GM12872 (cell line): ENCODE data around the gene HOXD3.
A peak's percentile ranks its signal among the peaks of the same experiment; 100 is the strongest.

ENCODE experiments used
- TF ChIP-seq, protein P1 (sequence below): IDR thresholded peaks from 3 replicates; pipeline ENCODE4 v1.5.1; 2011; ENCODE audit warnings: low read depth, mild to moderate bottlenecking, low read length, moderate library complexity; ENCODE audit not compliant: insufficient read depth

HOXD3 gene

DNA sequence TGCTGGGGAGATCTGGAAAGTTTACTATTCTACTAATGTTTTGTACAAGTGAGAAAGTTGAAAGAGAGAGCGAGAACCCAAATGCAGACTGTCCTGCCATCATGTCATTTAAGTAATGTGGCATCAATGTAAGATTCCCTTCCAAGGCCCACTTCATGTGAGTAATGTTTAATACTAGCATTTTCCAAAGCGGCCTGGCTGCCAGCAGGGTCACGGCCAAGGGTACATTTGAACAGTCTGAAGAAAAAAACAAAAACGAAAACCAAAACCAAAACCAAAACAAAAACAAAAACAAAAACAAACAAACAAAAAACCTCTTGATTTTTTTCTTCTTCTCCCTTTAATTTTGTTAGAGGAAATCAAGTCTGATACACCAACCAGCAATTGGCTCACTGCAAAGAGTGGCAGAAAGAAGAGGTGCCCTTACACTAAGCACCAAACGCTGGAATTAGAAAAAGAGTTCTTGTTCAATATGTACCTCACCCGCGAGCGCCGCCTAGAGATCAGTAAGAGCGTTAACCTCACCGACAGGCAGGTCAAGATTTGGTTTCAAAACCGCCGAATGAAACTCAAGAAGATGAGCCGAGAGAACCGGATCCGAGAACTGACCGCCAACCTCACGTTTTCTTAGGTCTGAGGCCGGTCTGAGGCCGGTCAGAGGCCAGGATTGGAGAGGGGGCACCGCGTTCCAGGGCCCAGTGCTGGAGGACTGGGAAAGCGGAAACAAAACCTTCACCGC lies 38.3 kb upstream of the HOXD3 start:
- TF ChIP-seq, protein P1, sequence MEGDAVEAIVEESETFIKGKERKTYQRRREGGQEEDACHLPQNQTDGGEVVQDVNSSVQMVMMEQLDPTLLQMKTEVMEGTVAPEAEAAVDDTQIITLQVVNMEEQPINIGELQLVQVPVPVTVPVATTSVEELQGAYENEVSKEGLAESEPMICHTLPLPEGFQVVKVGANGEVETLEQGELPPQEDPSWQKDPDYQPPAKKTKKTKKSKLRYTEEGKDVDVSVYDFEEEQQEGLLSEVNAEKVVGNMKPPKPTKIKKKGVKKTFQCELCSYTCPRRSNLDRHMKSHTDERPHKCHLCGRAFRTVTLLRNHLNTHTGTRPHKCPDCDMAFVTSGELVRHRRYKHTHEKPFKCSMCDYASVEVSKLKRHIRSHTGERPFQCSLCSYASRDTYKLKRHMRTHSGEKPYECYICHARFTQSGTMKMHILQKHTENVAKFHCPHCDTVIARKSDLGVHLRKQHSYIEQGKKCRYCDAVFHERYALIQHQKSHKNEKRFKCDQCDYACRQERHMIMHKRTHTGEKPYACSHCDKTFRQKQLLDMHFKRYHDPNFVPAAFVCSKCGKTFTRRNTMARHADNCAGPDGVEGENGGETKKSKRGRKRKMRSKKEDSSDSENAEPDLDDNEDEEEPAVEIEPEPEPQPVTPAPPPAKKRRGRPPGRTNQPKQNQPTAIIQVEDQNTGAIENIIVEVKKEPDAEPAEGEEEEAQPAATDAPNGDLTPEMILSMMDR, result peak; percentile 67

DNA sequence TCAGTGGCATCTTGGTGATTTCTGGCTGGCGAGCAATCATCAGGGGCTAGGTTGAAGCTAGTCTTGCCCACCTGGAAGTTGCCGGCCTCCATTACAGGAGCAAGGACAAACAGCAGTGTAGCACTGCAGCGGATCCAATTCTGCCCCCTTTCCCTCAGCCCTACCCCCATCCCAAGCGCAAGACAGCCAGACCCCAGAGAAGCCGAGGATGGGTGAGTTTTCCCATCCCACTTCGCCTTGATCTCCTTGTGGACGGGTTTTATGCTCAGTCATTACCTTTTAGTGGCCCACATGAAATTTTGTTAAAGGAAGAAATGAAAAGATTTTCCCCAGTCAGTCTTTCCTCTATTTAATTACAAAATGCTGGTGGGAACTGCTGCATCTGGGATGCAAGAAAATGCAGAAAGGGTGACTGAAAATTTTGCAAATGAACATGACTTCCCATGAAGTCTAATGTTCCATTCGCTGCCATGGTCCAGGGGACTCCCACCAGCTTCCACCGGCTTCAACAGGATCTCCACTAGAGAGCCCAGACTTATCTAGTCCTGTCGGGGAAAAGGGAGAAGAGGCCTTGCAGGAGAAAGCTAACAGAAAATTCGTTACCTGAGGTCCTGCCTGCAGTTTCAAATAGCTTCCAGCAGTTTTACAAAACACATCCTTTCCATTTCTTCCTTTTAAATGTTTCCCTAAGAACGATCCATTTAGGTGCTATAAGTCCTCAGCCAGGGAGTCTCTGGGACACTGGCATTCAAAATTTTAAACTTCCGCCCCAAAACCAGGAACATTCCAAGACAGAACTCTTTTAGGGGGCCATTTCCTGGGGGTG lies 36.5 kb upstream of the HOXD3 start:
- TF ChIP-seq, protein P1, result no peak

DNA sequence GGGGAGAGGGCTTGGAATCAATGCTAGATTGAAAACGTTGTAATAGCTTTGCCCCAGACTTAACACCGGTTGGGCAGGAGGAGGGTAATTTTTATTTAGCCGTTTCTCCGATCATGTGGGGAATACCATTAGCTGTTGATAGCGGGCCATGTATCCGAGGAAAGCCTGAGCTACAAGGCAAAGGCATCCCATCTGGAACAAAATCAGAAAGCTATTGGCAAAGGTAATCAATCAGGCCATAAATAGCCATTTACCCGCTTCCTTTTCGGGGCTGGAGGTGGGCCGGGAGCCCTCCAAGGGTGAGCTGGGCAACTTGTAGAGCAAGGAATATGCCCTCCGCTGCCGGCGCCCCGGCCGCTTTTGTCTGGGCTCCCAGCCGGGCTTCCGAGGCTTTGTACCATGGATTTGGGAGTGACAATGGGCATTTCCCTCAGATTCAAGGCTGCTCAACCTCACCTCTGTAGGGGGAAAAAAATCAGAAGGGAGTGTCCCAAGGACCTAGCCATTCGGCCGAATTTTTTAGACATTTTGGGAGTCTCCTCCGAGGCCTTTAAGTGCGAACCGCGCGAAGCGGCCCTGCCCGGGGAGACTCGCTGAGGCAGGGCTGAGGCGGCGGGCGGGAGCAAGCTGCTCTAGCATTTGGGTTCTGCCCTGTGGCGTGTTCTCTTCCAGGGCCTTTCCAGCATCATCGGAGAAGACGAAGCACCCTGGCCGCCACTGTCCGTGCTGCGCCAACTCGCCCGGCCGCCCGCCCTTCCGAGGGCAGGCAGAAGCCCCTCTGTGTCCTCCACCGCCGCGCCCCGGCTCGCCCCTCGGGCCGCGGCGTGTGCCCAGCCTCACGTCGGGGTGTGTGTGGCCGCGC lies 35.7 kb upstream of the HOXD3 start:
- TF ChIP-seq, protein P1, result no peak

DNA sequence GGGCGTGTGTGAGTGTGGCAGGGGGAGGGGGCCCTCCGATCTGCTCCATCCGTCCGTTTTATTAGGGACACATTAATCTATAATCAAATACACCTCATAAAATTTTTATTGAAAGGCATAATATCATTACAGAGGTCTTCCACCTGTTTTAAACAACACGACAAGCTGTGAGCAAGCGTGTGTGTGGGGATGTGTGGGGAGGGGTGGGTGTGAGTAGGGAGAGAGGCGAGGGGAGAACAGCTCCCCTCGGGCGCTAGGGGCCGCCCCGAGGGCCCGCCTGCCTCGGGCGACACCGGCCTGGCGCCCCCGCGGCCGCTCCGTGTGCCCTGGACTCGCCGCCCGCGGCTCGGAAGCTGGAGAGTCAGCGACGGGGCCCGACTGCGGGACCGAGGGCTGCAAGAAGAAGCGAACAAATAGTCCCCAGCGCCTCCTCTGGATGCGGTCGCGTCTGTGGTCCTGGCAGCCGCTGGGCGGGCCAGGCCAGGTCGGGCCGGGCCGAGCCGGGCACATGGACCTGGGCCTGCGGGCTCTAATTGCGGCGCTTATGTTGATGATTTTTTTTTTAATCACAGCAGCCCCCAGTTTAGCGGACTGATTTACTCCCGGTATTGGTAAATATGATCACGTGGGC lies 34.9 kb upstream of the HOXD3 start:
- TF ChIP-seq, protein P1, result no peak

DNA sequence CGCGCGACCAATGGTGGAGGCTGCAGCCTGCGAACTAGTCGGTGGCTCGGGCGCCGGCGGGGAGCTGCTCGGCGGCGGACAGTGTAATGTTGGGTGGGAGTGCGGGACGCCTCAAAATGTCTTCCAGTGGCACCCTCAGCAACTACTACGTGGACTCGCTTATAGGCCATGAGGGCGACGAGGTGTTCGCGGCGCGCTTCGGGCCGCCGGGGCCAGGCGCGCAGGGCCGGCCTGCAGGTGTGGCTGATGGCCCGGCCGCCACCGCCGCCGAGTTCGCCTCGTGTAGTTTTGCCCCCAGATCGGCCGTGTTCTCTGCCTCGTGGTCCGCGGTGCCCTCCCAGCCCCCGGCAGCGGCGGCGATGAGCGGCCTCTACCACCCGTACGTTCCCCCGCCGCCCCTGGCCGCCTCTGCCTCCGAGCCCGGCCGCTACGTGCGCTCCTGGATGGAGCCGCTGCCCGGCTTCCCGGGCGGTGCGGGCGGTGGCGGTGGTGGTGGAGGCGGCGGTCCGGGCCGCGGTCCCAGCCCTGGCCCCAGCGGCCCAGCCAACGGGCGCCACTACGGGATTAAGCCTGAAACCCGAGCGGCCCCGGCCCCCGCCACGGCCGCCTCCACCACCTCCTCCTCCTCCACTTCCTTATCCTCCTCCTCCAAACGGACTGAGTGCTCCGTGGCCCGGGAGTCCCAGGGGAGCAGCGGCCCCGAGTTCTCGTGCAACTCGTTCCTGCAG lies 34.3 kb upstream of the HOXD3 start, which contains the start of gene HOXD9:
HOXD9 (plus strand) TSS at position 37 of the 728 bp plus-strand sequence; CDS start at position 87, 50 bp downstream.
- TF ChIP-seq, protein P1, result no peak

DNA sequence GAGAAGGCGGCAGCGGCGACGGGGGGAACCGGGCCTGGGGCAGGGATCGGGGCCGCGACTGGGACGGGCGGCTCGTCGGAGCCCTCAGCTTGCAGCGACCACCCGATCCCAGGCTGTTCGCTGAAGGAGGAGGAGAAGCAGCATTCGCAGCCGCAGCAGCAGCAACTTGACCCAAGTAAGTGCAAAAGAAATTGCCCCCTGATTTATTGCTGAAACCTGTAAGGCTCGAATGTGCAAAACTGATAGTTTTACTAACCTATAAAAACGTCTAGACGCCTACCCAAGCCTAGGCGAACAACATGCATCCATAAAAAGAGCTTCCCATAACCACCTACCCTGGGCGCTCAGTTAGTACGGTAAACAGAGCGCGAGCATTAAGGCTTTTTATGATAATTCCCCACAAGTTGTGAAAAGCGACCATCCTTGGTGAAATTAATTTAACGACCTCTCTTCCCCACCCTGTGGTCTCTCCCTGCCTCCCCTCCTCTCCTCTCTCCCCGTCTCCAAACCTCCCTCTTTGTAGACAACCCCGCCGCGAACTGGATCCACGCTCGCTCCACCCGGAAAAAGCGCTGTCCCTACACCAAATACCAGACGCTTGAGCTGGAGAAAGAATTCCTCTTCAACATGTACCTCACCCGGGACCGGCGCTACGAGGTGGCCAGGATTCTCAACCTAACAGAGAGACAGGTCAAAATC lies 33.5 kb upstream of the HOXD3 start:
- TF ChIP-seq, protein P1, result no peak
